ENCODE measurements around the gene APOL5. TPM values are rescaled to one million over a fixed set of nuclear protein-coding genes. Genes with fewer than 3 reads are reported as not detected.
A peak's percentile ranks its signal among the peaks of the same experiment; 100 is the strongest.
"Not testable (repeated sequence)": the region's sequence is repeated elsewhere in the genome, so short reads cannot be mapped to it uniquely, and the experiment has no call there.

Gene APOL5
- polyA plus RNA-seq, 3 donors from 2014 or later = not detected

DNA sequence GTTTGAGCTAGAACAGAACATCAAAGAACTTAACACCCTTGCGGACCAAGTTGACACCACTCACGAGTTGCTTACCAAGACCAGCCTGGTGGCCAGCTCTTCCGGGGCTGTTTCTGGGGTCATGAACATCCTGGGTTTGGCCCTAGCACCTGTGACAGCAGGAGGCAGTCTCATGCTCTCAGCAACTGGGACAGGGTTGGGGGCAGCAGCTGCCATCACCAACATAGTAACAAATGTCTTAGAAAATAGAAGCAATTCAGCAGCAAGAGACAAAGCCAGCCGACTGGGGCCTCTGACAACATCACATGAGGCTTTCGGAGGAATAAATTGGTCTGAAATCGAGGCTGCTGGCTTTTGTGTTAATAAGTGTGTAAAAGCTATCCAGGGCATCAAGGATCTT is 8.7 kb downstream of the APOL5 start:
- Mint-ChIP-seq H3K27me3 (ENCODE audit: low read depth in 3 of 3) (peaks cover 0 to 3% (median 2%) of the 10 kb centered on the region in 3 donors), H3K27ac (no peak overlapping the region), H3K36me3 (no peaks in the 10 kb centered on the region), H3K9me3 (no peaks in the 10 kb centered on the region), H3K4me1 (peaks cover 0 to 3% of the 10 kb centered on the region in 2 donors), H3K4me3 (peak overlapping the region in 1 of 5 donors; percentile 17)
- DNase-seq = no peak

DNA sequence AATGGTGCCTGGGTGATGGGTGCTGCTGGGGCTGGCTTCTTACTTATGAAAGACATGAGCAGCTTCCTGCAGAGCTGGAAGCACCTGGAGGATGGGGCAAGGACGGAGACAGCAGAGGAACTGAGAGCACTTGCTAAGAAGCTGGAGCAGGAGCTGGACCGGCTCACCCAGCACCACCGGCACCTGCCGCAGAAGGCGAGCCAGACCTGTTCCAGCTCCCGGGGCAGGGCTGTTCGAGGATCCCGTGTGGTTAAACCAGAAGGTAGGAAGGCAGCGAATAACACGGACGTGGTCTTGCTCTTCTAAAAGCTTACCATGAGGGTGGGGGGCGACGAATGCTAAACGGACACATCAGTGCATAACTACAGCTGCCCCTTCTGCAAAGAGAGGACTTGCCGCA is 9.3 kb downstream of the APOL5 start:
- DNase-seq = no peak
- no peaks in the 10 kb centered on the region for H3K36me3 Mint-ChIP-seq
- H3K27me3 Mint-ChIP-seq (ENCODE audit: low read depth in 3 of 3) = peaks cover 0 to 7% (median 2%) of the 10 kb centered on the region in 3 donors
- no peak overlapping the region for H3K4me3 Mint-ChIP-seq
- H3K27ac Mint-ChIP-seq = no peak overlapping the region
- H3K9me3 Mint-ChIP-seq = no peaks in the 10 kb centered on the region
- H3K4me1 Mint-ChIP-seq = peaks cover 0 to 3% of the 10 kb centered on the region in 2 donors

DNA sequence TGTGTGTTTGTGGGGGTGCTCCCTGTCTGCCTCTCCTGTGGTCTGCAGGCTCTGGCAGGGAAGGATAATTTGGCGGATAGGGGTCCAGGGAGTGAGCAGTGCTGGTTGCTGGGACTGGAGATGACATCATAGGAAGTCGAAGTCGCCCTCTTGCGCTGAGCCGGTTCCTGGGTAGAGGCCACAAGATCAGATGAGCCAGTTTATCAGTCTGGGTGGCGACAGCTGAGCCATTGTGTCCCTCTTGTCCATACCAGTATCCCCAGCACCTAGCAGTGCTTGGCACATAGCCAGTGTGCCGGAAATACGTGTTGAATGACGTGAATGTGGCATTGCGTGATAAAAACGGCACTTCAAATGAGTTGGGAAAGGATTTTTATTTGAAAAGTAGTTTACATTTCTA is 9.8 kb downstream of the APOL5 start:
- no peak for DNase-seq
- Mint-ChIP-seq H3K4me3 (no peak overlapping the region), H3K4me1 (peaks cover 0 to 3% of the 10 kb centered on the region in 2 donors), H3K9me3 (no peaks in the 10 kb centered on the region), H3K27me3 (ENCODE audit: low read depth in 3 of 3) (peaks cover 0 to 7% (median 2%) of the 10 kb centered on the region in 3 donors), H3K36me3 (no peaks in the 10 kb centered on the region), H3K27ac (no peak overlapping the region)

DNA sequence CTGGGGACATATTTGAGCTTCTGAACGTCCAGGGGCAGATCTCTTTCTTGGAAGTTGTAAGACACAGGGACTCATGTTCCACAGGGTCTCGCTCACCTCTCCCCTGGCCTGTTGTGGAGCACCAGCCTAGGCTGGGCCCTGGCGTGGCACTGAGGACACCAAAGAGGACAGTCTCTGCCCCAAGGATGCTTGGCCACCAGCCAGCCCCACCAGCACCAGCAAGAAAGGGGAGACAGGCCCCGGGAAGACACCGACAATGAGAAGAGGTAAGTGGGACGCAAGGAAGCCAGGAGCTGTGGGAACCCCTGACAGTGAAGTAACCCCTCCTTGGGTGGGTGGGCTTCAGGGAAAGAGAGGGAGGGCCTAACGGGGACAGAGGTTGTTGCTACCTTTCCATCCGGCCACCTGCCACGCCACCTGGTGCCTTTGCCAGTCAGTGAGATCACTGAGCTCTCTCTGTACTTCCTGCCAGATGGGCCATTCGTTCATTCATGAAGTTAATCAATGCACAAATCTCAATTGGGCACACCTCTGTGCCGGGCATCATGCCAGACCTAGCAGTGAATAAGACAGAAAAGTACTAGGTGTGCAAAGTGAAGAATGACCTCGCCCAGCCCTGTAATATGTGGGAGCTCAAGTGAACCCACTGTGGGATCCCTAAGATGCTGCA is 11.1 kb downstream of the APOL5 start:
- Mint-ChIP-seq H3K9me3 (no peaks in the 10 kb centered on the region), H3K27ac (no peak overlapping the region), H3K36me3 (no peaks in the 10 kb centered on the region)

DNA sequence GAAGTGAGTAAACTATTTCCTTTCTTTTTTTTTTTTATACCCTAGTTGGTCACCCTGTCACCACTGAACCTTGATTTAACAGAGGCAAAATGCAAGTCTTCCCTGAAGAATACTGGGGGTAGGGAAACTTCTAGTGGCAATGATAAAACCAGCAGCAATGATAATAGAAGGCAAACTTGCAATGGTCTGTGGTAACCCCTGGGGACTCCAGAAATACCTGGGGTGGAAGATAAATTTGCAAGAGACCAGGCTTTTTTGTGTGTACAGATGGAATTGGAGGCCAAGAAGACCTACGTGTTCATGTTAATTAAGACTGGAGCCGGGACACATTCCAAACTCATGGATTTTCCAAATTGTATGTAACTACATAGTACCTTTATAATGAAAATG is 11.6 kb downstream of the APOL5 start:
- H3K36me3 Mint-ChIP-seq = no peaks in the 10 kb centered on the region
- H3K4me1 Mint-ChIP-seq = peaks cover 0 to 3% of the 10 kb centered on the region in 2 donors
- peaks cover 0 to 7% (median 2%) of the 10 kb centered on the region in 3 donors for H3K27me3 Mint-ChIP-seq (ENCODE audit: low read depth in 3 of 3)

More for the DNA sequence above, 11.1 kb downstream of the APOL5 start:
- Mint-ChIP-seq H3K27me3 (ENCODE audit: low read depth in 3 of 3) (peaks cover 0 to 7% (median 2%) of the 10 kb centered on the region in 3 donors), H3K4me3 (no peak overlapping the region), H3K4me1 (peaks cover 0 to 3% of the 10 kb centered on the region in 2 donors)
- DNase-seq = no peak

DNA sequence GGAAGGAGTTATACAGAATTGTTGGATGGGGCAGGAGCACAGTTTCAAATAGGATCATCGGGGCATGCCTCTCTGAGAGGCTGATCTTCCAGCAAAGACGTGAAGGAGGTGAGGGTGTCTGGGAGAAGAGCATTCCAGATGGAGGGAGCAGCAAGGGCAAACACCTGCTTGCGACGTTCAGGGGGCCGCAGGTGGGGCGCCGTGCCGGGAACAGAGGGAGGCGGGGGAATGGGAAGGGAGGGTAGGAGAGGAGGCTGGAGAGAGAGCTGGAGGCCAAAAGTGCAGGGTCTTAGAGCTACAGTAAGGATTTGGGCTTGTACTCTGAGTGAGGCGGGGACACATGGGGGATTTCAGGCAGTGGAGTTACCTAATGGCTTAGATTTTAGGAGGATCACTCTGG is 13.6 kb downstream of the APOL5 start:
- H3K27me3 Mint-ChIP-seq (ENCODE audit: low read depth in 3 of 3) = peaks cover 0 to 7% (median 2%) of the 10 kb centered on the region in 3 donors
- H3K36me3 Mint-ChIP-seq = no peaks in the 10 kb centered on the region
- H3K9me3 Mint-ChIP-seq = no peaks in the 10 kb centered on the region
- no peaks in the 10 kb centered on the region for H3K4me1 Mint-ChIP-seq
- H3K4me3 Mint-ChIP-seq = no peak overlapping the region
- DNase-seq = no peak
- H3K27ac Mint-ChIP-seq = no peak overlapping the region

More for the DNA sequence above, 11.6 kb downstream of the APOL5 start:
- H3K4me3 Mint-ChIP-seq = no peak overlapping the region
- no peaks in the 10 kb centered on the region for H3K9me3 Mint-ChIP-seq
- DNase-seq = no peak
- H3K27ac Mint-ChIP-seq = no peak overlapping the region

DNA sequence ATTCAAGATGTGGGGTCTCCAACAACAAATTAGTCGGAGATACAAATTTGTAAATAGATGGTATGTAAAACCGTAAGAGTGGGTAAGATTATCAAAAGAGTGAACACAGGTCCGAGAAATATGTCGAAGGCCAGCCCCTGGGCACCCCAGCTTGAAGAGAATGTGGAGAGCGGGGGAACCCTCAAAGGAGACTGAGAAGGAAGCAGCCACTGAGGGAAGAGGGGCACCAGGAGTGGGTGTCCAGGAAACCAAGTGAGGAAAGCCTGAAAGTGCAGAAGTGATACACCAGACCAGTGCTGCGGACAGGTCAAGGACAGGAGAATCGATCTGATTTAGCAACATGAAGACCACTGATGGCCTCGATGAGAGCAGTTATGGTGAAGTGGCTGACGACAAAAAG is 14.4 kb downstream of the APOL5 start:
- Mint-ChIP-seq H3K9me3 (no peaks in the 10 kb centered on the region), H3K27me3 (ENCODE audit: low read depth in 3 of 3) (peaks cover 0 to 7% (median 2%) of the 10 kb centered on the region in 3 donors), H3K4me3 (no peak overlapping the region), H3K4me1 (no peaks in the 10 kb centered on the region), H3K36me3 (no peaks in the 10 kb centered on the region), H3K27ac (peak overlapping the region in 1 of 6 donors; percentile 21)
- no peak for DNase-seq

DNA sequence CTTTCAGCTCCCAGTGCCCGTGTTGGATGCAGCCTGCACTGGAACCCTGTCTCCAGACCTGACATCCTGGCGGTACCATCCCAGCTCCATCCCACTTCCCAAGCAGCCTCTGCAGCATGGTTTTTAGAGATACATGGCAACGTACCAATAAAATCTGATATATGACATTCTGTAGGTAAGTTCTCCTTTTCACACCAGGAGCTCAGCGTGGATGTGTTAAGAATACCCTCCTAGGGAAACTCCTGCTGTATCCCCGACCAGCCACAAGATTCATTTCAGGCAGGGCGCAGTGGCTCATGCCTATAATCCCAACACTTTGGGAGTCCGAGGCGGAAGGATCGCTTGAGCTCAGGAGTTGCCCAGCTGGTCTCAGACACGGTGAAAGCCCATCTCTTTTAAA is 15.4 kb downstream of the APOL5 start:
- Mint-ChIP-seq H3K27ac (no peak overlapping the region), H3K27me3 (ENCODE audit: low read depth in 3 of 3) (peaks cover under 1 to 11% (median 2%) of the 10 kb centered on the region in 3 donors), H3K36me3 (no peaks in the 10 kb centered on the region), H3K4me3 (no peak overlapping the region), H3K4me1 (no peaks in the 10 kb centered on the region), H3K9me3 (no peaks in the 10 kb centered on the region)
- DNase-seq = no peak

DNA sequence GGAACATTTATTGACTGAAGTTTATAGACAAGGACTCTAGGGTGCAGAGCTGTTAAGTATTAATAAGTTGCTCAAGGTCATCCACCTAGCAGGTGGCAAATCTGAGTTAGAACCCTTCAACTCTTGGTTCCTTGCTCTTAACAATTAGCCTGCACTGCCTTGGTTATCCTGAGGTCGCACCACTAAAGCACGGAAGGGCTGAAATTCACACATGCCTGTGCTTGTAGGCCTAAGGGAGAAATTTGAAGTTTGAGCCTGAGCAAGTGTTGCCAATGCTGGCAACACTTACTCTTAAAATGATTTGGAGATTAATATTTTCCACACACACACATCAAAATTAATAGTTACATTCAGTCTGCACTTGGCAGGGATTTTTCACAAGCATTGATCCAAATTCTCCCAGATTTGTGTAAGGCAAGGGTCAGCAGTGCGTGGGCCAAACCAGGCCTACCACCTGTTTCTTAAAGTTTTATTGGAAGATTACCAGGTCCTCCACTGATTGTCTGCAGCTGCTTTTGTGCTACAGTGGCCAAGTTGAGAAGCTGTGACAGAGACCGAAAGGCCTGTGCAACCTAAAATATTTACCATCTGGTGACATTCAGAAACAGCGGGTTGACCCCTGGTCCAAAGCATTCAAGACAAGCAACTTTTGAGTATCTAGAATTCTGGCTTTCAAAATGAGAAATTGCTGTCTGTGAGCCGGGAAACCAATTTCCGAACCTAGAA is 16.3 kb downstream of the APOL5 start:
- Mint-ChIP-seq H3K27ac (no peak overlapping the region), H3K27me3 (ENCODE audit: low read depth in 3 of 3) (peaks cover 0 to 11% (median 2%) of the 10 kb centered on the region in 3 donors), H3K4me3 (no peak overlapping the region), H3K36me3 (no peaks in the 10 kb centered on the region), H3K4me1 (no peaks in the 10 kb centered on the region), H3K9me3 (no peaks in the 10 kb centered on the region)
- no peak for DNase-seq

DNA sequence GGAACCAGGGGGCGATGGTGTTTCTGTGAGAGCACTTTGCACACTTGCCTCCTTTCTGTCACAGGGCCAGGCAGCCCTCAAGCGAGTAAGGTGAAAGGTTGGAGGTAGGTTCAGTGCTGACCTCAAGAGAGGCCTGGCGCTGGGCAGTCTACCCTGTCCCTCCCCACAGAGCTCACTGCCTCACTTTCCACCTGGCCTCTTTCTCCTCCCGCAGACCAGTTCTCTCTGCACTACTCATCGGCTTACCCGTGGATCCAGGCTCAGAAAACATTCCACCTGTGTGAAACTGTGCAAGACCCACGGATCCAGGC is 16.8 kb downstream of the APOL5 start:
- Mint-ChIP-seq H3K27me3 (ENCODE audit: low read depth in 3 of 3) (peaks cover 0 to 11% (median 2%) of the 10 kb centered on the region in 3 donors), H3K4me3 (no peak overlapping the region), H3K4me1 (no peaks in the 10 kb centered on the region), H3K9me3 (no peaks in the 10 kb centered on the region), H3K36me3 (no peaks in the 10 kb centered on the region), H3K27ac (no peak overlapping the region)
- DNase-seq = no peak

DNA sequence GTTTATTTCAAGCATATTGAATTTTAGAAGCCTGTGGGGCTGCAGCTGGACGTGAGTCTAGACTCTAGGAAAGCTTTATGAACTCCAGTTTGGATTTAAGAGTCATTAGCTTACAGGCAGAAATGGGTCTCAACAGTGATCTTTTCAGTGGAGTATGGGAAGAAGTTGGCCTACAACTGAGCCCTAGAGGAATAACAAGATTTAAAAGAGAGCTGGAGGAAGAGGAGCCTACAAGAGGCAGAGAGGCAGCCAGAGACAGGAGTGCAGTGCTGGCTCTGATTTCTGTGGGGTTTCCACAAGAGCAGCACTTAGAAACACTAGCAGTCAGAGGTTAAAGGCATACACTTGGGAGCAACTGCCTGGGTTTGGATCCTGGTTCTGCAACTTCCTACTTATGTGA is 17.9 kb downstream of the APOL5 start:
- Mint-ChIP-seq H3K27ac (peak overlapping the region in 1 of 6 donors; percentile 73), H3K36me3 (no peaks in the 10 kb centered on the region), H3K4me1 (no peaks in the 10 kb centered on the region), H3K4me3 (no peak overlapping the region), H3K9me3 (no peaks in the 10 kb centered on the region), H3K27me3 (ENCODE audit: low read depth in 3 of 3) (peaks cover 0 to 11% (median 2%) of the 10 kb centered on the region in 3 donors)
- no peak for DNase-seq

DNA sequence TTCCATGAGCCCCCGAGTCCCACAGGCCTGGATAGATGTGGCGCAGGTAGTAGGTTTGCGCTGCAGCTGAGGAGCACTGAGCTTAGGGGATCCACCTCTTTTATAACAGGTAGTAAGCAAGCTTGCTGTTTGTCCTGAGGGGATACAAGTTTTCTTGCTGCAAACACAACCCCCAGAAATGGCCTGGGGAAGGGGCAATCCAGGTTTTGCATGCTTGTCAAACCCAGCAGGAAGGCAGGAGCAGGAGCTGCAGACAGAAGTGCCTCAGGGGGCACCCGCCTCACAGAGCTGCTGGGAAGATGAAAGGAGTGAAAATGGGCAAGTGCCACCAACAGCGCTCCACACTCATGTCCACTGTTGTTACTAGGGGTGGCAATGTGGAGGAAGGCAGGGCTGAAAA is 18.5 kb downstream of the APOL5 start:
- no peaks in the 10 kb centered on the region for H3K36me3 Mint-ChIP-seq
- no peaks in the 10 kb centered on the region for H3K9me3 Mint-ChIP-seq
- no peak overlapping the region for H3K27ac Mint-ChIP-seq
- no peak for DNase-seq
- peaks cover 0 to 9% (median 2%) of the 10 kb centered on the region in 3 donors for H3K27me3 Mint-ChIP-seq (ENCODE audit: low read depth in 3 of 3)
- H3K4me3 Mint-ChIP-seq = no peak overlapping the region
- H3K4me1 Mint-ChIP-seq = no peaks in the 10 kb centered on the region

DNA sequence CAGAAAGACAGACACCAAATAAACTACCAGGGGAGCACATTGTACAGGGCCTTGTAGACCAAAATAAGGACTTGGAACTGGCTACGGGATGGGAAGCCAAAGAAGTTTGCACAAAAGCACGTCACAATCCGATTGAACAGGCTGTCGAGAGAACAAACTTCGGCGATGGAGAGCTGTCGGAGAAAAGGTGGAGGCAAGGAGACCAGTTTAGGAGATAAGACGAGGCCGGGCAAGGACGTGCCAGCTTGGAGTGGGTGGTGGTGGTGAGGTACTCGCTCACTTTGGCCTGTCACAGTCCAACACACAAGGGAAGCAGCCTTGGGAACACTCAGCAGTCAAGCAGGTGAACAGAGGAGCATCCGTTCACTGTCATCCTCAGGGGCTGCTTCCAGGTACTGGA is 19.0 kb downstream of the APOL5 start:
- H3K4me3 Mint-ChIP-seq = no peak overlapping the region
- no peak overlapping the region for H3K27ac Mint-ChIP-seq
- H3K27me3 Mint-ChIP-seq (ENCODE audit: low read depth in 3 of 3) = peaks cover 0 to 6% (median 2%) of the 10 kb centered on the region in 3 donors
- no peaks in the 10 kb centered on the region for H3K36me3 Mint-ChIP-seq
- H3K4me1 Mint-ChIP-seq = no peaks in the 10 kb centered on the region
- no peaks in the 10 kb centered on the region for H3K9me3 Mint-ChIP-seq
- no peak for DNase-seq

DNA sequence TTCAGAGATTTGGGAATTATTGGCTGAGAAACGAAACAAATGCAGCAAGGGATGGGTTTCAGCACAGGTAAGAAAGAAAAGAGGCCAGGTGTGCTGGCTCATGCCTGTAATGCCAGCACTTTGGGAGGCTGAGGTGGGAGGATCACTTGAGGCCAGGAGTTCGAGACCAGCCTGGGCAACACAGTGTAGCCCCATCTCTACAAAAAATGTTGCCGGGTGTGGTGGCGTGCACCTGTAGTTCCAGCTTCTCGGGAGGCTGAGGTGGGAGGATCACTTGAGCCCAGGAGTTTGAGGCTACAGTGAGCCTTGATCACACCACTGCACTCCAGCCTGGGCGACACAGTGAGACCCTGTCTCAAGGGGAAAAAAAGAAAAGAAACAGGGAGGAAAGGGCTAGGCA is 20.2 kb downstream of the APOL5 start:
- not testable (repeated sequence) for H3K9me3 Mint-ChIP-seq; H3K36me3 Mint-ChIP-seq; H3K4me1 Mint-ChIP-seq; DNase-seq; H3K4me3 Mint-ChIP-seq; H3K27ac Mint-ChIP-seq; H3K27me3 Mint-ChIP-seq (ENCODE audit: low read depth in 3 of 3)

Data from immature natural killer cell (primary cell).